Sciatic nerve (tissue), 2 donors: ENCODE measurements around the gene CDK5. TPM values are rescaled to one million over a fixed set of nuclear protein-coding genes. Genes with fewer than 3 reads are reported as not detected.
A peak's percentile ranks its signal among the peaks of the same experiment; 100 is the strongest.
"Not testable (repeated sequence)": the region's sequence is repeated elsewhere in the genome, so short reads cannot be mapped to it uniquely, and the experiment has no call there.

Source experiments
- ATAC-seq: fragments of 200-7000 bp; cut with Tn5 transposase; one replicate; pipeline ENCODE4 v1.9.1; 2020; ENCODE audit warnings: mild to moderate bottlenecking, moderate library complexity
- DNase-seq: peaks from one replicate; pipeline ENCODE4 v3.0.0-alpha.2; 2020; ENCODE audit warnings: low spot score
- intact Hi-C: fragments of 100-400 bp; cut with DNase I; formaldehyde crosslinking; loops from one replicate; pipeline ENCODE4 v1.14.2; 2022
- total RNA-seq: library from RNA; stranded (reverse); fragmentation: NEBNext Ultra II Directional; extraction: Animal tissue kit (Norgen Biotek cat#: 25700); gene quantifications from one replicate; pipeline ENCODE4 v1.2.1, GENCODE V29; 2021
- donor health status: DM: no; HTN: no; CAD: no.
- donor health status: DM: no; HTN: no; CAD: no.

Gene CDK5
- total RNA-seq, 1 donor from 2014 or later = 5.7 TPM

DNA sequence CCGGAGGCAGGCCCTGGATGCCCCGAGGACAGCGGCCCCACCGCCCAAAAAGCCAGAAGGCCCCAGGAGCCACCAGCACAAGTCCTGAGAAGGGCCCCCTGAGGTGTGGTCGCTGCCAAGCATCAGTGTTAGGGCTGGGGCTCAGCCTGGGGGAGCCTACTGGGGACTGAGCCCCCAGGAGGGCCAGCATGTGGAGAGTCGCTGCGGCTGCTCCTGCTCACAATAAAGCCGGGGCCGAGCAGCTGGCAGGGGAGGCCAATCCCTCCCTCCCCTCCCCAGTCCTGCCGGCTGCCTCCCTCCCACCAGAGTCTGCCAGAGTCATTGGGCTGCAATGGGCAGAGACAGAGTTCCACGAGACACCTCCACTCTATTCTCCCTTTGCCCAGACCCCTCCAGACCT lies 12.4 kb downstream of the CDK5 start:
- intact Hi-C loops = loop anchor here (10.0 kb wide), 1 partner anchor 70 kb away; no protein-coding TSS in a partner anchor
- ATAC-seq (no peak), DNase-seq (no peak)

DNA sequence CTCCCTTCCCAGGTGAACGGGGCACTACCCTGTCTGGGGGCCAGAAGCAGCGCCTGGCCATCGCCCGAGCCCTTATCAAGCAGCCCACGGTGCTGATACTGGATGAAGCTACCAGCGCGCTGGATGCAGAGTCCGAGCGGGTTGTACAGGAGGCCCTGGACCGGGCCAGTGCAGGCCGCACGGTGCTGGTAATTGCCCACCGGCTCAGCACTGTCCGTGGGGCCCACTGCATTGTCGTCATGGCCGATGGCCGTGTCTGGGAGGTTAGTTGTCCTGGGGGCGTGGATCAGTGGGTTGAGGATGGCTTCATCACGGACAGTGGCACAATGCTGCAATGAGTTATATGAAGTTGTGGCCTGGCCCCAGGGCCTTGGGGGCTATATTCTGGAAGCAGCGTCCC lies 13.7 kb downstream of the CDK5 start:
- ATAC-seq (no peak), DNase-seq (no peak)
- intact Hi-C loops = loop anchor here (10.0 kb wide), 1 partner anchor 71 kb away; no protein-coding TSS in a partner anchor

DNA sequence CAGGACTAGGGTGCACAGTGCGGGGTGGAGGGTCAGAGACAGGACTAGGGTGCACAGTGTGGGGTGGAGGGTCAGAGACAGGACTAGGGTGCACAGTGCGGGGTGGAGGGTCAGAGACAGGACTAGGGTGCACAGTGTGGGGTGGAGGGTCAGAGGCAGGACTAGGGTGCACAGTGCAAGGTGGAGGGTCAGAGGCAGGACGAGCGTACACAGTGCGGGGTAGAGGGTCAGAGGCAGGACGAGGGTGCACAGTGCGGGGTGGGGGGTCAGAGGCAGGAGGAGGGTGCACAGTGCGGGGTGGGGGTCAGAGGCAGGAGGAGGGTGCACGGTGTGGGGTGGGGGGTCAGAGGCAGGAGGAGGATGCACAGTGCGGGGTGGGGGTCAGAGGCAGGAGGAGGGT lies 14.2 kb downstream of the CDK5 start:
- DNase-seq, ATAC-seq: not testable (repeated sequence)
- intact Hi-C loops = loop anchor here (10.0 kb wide), 1 partner anchor 71 kb away; no protein-coding TSS in a partner anchor

DNA sequence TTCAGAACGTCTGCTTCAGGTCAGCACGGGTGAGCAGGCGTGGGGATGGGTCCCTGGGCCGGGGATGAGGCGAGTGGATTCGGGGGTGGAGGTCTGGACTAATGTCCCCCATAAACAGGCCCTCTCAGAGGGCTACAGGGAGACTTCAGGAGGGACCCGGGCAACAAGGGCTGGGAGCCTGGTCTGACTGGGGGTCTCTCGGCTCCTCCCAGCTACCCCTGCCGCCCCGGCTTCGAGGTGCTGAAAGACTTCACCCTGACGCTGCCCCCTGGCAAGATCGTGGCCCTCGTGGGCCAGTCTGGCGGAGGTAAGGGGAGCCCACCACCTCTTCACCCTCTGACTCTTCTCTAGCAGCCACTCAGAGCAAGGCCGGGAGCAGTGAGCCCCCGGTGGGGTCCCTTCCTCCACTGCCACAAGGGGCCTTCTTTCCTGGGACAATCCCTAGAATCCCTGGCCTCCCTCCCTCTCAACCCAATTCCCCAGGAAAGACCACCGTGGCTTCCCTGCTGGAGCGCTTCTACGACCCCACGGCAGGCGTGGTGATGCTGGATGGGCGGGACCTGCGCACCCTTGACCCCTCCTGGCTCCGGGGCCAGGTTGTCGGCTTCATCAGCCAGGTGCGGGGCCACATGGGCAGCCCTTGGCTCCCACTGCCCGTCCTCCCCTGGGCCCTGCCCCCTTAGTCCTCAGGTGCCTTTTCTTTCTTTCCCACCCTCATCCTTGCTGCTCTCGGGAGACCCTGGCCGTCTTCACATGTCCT lies 16.9 kb downstream of the CDK5 start:
- ATAC-seq (no peak), DNase-seq (no peak)
- intact Hi-C loops = loop anchor here (10.0 kb wide), 1 partner anchor 74 kb away; no protein-coding TSS in a partner anchor

DNA sequence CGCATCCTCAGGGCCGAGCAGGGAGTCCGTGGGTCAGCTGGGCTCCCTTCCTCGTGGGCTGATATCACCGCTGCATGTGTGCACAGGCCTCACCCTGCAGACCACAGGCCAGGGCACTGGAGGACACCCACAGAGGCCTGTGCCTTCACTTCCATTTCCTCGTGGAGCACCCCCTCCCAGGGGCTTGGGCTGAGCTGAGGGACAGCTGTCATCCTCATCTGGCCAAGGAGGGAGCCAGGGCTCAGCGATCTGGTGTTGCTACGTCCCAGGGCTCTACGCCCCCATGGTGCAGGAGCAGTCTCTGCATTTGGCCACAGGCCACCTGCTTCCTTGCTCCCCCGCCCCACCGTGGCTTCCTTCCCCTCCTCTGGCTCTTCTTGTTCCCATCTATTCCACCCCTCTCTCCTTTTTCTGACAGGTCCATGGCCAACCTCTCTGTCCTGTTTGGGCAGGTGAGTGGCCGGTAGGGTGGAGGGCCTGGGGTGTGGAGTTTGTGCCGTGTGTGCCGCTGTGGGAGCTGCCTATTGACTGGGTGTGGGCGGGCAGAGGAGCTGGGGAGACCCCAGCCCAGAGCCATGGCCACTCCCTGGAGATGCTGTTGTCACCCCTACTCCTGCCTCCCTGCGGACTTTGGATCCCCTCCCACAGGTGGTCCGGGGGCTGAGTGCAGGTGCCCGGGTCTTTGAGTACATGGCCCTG lies 17.7 kb downstream of the CDK5 start:
- intact Hi-C loops = loop anchor here (10.0 kb wide), 1 partner anchor 75 kb away; no protein-coding TSS in a partner anchor
- ATAC-seq (peak; percentile 14), DNase-seq (no peak)

DNA sequence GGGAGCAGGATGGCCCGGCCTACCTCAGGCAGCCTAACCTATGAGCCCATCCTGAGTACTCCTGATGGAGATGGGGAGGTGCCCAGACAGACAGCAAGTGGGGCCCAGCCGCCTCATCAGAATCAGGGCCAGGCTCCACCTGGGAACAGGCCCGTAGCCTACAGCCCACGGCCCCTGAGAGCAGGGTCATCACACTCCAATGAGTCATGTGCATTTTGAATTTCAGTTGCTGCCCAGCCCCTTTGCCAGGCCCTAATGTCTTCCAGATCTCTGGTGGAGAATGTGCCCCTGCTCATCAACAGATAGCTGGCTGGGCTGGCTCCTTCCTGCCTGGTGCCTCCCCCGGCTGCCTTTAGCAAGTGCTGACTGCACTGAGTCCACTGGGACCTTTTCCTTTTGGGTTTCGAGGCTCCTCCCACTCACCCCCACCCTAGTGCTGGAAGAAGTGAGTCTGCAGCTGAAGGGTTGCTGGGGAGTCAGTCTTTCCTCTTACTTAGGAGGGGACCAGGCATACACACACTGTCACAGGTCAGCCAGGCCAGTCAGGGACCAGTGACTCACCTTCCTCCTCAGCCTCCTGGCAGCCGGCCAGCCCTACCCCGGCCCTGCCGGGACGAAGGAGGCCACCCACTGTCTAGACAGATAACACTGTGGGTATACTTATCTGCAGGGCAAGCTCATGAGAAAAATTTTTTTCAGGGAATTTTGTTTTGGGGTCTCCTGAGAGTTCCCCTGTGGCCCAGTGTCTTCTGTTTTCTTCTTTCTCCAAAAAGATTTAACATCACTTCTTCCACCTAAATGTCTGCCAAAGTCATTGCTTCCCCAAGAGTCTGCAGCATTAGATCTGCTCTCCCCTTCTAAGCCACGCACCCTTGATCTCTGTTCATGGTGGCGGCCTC lies 18.5 kb downstream of the CDK5 start:
- peak; percentile 63 for ATAC-seq
- DNase-seq = peak; percentile 80
- intact Hi-C loops = no loop called here

DNA sequence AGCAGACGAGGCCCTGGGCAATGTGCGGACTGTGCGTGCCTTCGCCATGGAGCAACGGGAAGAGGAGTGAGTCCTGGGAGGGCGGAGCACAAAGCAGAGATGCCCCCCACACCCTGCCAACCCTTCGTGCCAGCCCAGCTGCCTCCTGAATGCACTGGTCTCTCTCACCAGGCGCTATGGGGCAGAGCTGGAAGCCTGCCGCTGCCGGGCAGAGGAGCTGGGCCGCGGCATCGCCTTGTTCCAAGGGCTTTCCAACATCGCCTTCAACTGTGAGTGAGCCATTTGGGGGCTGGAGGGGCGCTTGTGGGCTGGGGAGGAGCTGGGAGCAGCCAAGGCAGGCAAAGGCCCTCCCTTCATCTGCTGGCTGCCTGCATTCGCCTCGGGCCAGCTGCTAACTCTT lies 21.8 kb downstream of the CDK5 start:
- no peak for DNase-seq
- intact Hi-C loops = no loop called here
- no peak for ATAC-seq

DNA sequence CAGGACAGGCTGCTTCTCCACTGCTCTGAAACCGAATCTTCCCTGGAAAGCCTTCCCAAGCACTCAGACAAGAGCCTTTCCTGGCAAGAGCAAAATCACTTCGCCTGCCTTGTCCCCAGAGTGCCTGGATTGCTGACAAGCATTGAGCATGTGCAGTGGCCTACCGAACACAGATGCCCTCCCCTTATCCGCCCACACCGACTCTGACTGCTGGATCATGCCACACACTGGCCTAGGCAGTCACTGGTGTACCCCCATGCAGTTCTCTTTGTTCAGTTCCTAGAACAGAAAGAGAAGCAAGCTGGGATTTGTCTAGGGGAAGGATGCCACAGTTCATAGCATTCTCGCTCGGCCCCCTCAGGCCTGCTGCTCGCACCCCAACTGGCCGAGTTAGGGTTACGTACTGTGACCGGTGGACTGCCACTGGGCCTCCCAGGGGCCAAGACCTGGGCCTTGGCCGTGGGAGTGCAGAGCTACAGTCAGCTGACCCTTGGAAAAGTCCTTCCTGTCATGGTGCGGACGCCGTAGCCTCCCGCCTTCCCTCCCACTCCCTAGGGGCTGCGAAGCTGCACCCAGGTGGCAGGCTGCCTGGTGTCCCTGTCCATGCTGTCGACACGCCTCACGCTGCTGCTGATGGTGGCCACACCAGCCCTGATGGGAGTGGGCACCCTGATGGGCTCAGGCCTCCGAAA lies 22.5 kb downstream of the CDK5 start:
- intact Hi-C loops = no loop called here
- DNase-seq (no peak), ATAC-seq (no peak)

DNA sequence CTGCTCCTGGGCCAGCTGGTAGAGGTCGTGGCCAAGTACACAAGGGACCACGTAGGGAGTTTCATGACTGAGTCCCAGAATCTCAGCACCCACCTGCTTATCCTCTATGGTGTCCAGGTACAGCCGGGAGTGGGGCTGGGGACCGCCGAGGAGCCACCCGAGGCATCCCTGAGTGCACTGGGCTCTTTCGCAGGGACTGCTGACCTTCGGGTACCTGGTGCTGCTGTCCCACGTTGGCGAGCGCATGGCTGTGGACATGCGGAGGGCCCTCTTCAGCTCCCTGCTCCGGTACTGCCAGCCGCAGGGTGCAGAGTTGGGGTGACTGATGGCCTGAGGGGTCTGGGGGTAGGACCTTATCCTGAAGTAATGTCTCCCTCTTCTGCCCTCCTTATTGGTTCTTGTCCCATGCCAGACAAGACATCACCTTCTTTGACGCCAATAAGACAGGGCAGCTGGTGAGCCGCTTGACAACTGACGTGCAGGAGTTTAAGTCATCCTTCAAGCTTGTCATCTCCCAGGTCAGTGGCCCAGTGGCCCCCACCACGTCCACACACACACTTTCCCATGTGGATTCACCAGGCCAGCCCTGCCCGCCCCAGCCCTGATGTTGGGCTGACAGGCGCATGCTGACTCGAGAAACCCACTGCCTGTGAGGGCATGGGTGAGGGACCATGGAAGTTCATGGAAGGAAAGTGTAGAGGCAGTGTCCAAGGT lies 23.2 kb downstream of the CDK5 start:
- ATAC-seq = no peak
- intact Hi-C loops = no loop called here
- DNase-seq = no peak

DNA sequence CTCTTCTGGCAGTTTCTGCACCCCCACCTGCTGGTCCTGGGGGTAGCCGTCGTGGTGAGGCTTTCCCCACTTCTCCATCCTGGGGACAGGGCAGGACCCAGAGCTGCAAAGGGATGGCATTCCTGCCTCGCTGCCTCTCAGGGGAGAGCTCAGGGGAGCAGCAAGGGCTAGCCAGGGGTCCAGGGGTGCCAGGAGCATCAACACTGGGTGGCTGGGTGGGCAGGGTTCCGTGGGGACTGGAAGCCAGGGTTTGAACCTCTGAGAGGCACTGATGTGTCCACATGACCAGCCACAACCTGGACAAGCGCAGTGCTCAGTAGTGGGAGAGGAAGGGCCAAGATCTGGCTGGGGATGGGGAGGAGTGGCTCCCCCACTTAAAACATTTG lies 23.8 kb downstream of the CDK5 start:
- intact Hi-C loops = no loop called here
- DNase-seq (no peak), ATAC-seq (no peak)

DNA sequence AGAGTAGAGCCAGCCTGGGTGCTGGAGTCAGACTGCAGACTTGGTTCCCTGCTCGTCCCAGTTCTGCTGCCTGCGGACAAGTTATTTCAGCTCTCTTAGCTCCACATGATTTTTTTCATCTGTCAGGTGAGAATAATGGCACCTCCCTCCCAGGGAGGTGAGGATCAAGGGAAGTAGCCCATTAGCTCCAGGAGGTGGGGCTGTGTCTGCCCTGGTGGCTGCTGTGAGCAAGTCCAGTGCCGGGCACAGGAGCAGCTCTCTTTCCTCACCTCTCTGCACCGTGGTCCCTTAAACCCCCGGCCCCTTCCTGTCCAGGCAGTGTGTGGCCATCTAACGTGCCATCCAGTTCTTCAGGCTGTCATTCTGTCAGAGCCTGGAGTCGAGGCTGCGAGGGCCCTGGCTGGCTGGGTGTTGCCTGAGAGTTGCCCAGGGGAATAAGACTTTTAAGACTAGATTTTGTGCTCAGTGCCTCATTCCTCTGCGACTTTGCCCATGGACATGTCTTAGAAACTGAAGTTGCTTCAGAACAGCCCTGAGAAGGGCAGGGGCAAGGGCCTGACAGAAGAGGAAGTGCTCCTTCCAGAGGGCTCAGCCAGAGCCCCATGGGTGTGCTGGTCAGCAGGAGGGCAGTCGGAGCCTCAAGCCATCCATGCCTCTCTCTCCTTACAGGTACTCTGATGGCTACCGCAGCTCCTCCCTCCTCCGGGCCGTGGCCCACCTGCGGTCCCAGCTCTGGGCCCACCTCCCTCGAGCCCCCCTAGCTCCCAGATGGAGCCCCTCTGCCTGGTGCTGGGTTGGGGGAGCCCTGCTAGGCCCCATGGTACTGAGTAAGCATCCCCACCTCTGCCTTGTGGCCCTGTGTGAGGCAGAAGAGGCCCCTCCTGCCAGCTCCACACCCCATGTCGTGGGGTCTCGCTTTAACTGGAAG lies 24.5 kb downstream of the CDK5 start:
- ATAC-seq (no peak), DNase-seq (no peak)
- intact Hi-C loops = no loop called here

DNA sequence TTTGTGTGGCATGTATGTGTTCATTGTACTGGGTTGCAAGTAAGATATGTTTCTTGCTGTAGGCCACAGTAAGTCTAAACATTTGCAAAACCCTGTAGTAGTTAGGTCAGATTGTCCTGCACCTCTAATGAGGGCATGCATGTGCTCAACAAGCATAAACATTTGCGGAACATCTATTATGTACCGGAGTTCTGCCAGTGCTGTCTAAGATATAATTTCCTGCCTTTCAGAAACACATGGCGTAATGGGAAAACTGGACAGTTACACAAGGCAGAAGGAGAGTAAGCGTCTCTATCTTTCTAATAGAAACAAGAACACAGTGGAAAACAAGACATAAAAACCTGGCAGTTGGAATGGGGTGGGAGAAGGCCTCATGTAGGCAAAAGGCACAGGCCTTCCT lies 26.7 kb downstream of the CDK5 start:
- intact Hi-C loops = no loop called here
- DNase-seq (no peak), ATAC-seq (no peak)

DNA sequence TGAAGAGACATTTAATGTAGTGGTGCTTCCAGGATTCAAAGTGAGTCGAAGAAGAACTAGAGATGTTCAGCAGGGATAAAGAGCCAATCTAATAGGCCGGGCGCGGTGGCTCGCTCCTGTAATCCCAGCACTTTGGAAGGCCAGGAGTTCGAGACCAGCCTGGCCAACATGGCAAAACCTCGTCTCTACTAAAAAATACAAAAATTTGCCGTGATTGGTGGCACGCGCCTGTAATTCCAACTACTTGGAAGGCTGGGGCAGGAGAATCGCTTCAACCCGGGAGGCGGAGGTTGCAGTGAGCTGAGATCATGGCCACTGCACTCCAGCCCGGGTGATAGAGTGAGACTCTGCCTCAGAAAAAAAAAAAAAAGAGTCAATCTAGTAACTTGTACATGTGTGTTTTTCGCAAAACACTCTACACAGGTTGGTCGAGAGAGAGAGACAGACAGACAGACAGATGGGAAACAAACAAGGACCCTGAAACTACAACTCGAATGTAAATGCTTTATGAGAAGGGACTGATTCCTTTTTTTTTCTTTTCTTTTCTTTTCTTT lies 28.7 kb downstream of the CDK5 start:
- DNase-seq (no peak), ATAC-seq (no peak)
- intact Hi-C loops = no loop called here

DNA sequence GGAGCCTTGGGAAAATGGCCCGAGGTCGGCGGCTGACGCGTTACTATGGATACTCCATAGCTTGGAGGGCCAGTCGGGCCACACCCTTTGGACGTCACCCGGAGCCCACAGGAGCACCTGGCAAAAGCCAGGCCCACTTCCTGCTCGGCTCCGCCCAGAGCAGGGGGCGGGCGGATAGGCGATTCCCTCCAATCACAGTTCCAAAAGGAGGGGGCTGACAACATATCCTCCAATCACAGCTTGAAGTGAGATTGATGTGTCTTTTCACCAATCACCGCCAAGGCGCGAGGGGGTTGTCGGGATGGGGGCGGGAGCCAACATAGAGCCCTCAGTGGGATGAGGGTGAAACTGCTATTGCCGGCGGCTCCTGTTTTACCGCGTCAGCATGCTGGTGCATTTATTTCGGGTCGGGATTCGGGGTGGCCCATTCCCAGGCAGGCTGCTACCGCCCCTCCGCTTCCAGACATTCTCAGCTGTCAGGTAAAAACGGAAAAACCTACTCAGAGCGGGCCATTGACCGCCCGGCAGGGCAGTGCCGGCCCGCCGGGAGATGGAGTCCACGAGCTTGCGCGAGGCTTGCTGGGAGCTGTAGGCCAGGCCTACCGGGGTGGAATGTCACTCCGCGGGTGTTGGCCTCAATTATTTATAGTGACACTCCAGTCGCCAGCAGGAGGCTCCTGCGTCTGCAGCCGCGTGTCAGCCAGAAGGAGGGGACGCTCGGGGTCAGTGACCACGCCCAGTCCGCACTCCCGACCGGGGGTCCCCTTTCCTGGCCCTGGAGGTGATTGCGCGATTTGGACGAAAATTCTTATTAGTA lies 29.4 kb downstream of the CDK5 start, which contains the start of gene ABCB8:
Gene ABCB8, plus strand, starts transcription at position 320 of the 817 bp plus-strand sequence. Its CDS starts 66 bp downstream, at position 386.
- intact Hi-C loops = no loop called here
- DNase-seq (peak; percentile 99), ATAC-seq (peak; percentile 98)

DNA sequence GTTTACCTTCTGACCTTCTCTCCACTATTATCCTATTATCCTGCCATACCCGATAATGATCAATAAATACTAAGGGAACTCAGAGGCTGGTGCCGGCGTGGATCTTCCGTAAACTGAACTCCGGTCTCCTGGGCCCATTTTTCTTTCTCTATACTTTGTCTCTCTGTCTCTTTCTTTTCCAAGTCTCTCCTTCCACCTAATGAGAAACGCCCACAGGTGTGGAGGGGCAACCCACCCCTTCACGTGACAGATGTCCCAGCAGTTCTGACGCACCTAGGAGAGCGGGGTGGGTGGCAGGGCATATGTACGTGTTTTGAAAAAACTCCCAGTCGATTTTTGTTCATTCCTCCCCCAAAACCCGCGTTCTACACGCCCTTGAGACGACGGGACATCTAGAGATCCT lies 30.0 kb downstream of the CDK5 start:
- DNase-seq, intact Hi-C loops, ATAC-seq: not testable (repeated sequence)
